ENCODE measurements around the gene VIT.

The VIT gene

GRCh38 chr2:36809069-36809445 lies 112.5 kb downstream of the VIT start:
- no peak overlapping the region for H3K27ac ChIP-seq (replicated peaks)
- no peak overlapping the region for H3K4me3 ChIP-seq (replicated peaks; ENCODE audit: insufficient read depth, low read length)

DNA sequence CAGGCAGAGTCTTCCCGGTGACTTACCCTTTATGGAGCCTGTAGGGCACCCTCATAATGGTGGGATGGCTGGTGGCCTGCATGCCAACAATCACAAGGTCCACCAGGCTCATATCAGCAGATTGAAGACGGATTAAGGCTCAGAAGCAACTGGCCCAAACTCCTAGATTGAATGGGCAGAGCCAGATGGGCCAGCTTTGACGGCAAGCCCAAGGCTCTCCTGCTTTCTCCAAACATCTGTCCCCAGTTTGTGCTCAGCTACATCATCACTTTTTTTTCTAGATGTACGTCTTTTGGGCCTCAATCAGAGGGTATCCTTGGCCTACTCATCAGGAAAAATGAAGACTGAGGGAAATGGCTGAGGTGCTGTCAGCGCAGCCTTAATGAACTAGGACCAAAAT lies 114.6 kb downstream of the VIT start:
- no peak for DNase-seq (ENCODE audit: low read depth in 1 of 2, low spot score in 1 of 2)
- no peak overlapping the region for H3K27ac ChIP-seq (replicated peaks)
- H3K4me3 ChIP-seq (replicated peaks; ENCODE audit: insufficient read depth, low read length): no peak overlapping the region
- no peaks in the 10 kb centered on the region for H3K27me3 ChIP-seq (ENCODE audit: insufficient read depth, poor library complexity, severe bottlenecking)
- TF ChIP-seq CTCF (IDR thresholded peaks at IDR 0.05; ENCODE audit: insufficient read depth, low read length) (no peak), GABPA (IDR thresholded peaks at IDR 0.05; ENCODE audit: low read depth) (no peak), POLR2AphosphoS5 (IDR thresholded peaks at IDR 0.05; ENCODE audit: low read depth) (no peak), SPI1 (IDR thresholded peaks at IDR 0.05; ENCODE audit: borderline replicate concordance, low read depth) (no peak)
- TF ChIP-seq, protein P1, sequence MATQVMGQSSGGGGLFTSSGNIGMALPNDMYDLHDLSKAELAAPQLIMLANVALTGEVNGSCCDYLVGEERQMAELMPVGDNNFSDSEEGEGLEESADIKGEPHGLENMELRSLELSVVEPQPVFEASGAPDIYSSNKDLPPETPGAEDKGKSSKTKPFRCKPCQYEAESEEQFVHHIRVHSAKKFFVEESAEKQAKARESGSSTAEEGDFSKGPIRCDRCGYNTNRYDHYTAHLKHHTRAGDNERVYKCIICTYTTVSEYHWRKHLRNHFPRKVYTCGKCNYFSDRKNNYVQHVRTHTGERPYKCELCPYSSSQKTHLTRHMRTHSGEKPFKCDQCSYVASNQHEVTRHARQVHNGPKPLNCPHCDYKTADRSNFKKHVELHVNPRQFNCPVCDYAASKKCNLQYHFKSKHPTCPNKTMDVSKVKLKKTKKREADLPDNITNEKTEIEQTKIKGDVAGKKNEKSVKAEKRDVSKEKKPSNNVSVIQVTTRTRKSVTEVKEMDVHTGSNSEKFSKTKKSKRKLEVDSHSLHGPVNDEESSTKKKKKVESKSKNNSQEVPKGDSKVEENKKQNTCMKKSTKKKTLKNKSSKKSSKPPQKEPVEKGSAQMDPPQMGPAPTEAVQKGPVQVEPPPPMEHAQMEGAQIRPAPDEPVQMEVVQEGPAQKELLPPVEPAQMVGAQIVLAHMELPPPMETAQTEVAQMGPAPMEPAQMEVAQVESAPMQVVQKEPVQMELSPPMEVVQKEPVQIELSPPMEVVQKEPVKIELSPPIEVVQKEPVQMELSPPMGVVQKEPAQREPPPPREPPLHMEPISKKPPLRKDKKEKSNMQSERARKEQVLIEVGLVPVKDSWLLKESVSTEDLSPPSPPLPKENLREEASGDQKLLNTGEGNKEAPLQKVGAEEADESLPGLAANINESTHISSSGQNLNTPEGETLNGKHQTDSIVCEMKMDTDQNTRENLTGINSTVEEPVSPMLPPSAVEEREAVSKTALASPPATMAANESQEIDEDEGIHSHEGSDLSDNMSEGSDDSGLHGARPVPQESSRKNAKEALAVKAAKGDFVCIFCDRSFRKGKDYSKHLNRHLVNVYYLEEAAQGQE (IDR thresholded peaks at IDR 0.05; ENCODE audit: insufficient replicate concordance, low read depth): no peak

More at GRCh38 chr2:36809069-36809445, 112.5 kb downstream of the VIT start:
- TF ChIP-seq, protein P1 (IDR thresholded peaks at IDR 0.05; ENCODE audit: insufficient replicate concordance, low read depth): no peak
- no peak for TF ChIP-seq POLR2AphosphoS5 (IDR thresholded peaks at IDR 0.05; ENCODE audit: low read depth)
- no peak for DNase-seq (ENCODE audit: low read depth in 1 of 2, low spot score in 1 of 2)
- no peaks in the 10 kb centered on the region for H3K27me3 ChIP-seq (ENCODE audit: insufficient read depth, poor library complexity, severe bottlenecking)

DNA sequence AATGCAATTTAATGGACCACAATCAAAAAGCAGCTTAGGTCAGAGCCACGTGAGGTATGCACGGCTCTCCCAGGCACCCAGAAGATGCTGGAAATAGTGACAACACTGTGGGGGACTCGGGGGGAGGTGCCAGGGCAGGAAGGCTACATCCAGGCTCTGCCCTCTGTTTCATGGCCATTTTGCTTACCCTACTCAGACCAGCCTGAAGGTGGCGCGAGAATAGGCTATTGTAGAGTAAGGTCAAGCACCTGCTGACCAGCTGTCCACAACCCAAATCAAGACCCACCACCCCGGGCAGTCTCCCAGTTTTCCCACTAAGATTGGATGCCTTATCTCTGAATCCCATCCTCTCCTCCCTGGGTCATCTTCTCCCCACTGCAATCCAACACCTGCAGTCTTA lies 115.7 kb downstream of the VIT start:
- TF ChIP-seq POLR2AphosphoS5 (IDR thresholded peaks at IDR 0.05; ENCODE audit: low read depth): no peak
- TF ChIP-seq, protein P1 (IDR thresholded peaks at IDR 0.05; ENCODE audit: insufficient replicate concordance, low read depth): no peak
- no peak for TF ChIP-seq GABPA (IDR thresholded peaks at IDR 0.05; ENCODE audit: low read depth)
- no peak for TF ChIP-seq CTCF (IDR thresholded peaks at IDR 0.05; ENCODE audit: insufficient read depth, low read length)
- no peak for TF ChIP-seq SPI1 (IDR thresholded peaks at IDR 0.05; ENCODE audit: borderline replicate concordance, low read depth)
- DNase-seq (ENCODE audit: low read depth in 1 of 2, low spot score in 1 of 2): no peak
- Histone ChIP-seq H3K27me3 (ENCODE audit: insufficient read depth, poor library complexity, severe bottlenecking) (no peaks in the 10 kb centered on the region), H3K4me3 (replicated peaks; ENCODE audit: insufficient read depth, low read length) (no peak overlapping the region), H3K27ac (replicated peaks) (no peak overlapping the region)

- Histone ChIP-seq H3K27ac (replicated peaks) (no peak overlapping the region), H3K27me3 (ENCODE audit: insufficient read depth, poor library complexity, severe bottlenecking) (no peaks in the 10 kb centered on the region), H3K4me3 (replicated peaks; ENCODE audit: insufficient read depth, low read length) (no peak overlapping the region)
- TF ChIP-seq CTCF (IDR thresholded peaks at IDR 0.05; ENCODE audit: insufficient read depth, low read length) (no peak), SPI1 (IDR thresholded peaks at IDR 0.05; ENCODE audit: borderline replicate concordance, low read depth) (no peak), GABPA (IDR thresholded peaks at IDR 0.05; ENCODE audit: low read depth) (no peak), POLR2AphosphoS5 (IDR thresholded peaks at IDR 0.05; ENCODE audit: low read depth) (no peak)
- TF ChIP-seq, protein P1 (IDR thresholded peaks at IDR 0.05; ENCODE audit: insufficient replicate concordance, low read depth): no peak
- DNase-seq (ENCODE audit: low read depth in 1 of 2, low spot score in 1 of 2): no peak
These were observed 122.0 kb downstream of the VIT start for GRCh38 chr2:36818542-36818941.

All from HL-60 (cell line).